Nephron (organoid): ENCODE data around the gene THUMPD3.

Experiments used
- H3K27ac Mint-ChIP-seq, 3 experiments: 2 replicates each; pipeline ENCODE4 v1.8.0; 2020; ENCODE audit warnings: mixed read lengths in 3 of 3, mild to moderate bottlenecking in 2 of 3, moderate library complexity in 1 of 3
- H3K27me3 Mint-ChIP-seq: 2 replicates; pipeline ENCODE4 v1.8.0; 2021; ENCODE audit warnings: low read depth, mild to moderate bottlenecking, moderate library complexity, mixed read lengths
- H3K36me3 Mint-ChIP-seq: 2 replicates; pipeline ENCODE4 v1.8.0; 2020; ENCODE audit warnings: low read depth, mixed read lengths
- H3K4me1 Mint-ChIP-seq: 2 replicates; pipeline ENCODE4 v1.8.0; 2020; ENCODE audit warnings: mixed read lengths
- H3K4me3 Mint-ChIP-seq, 3 experiments: 2 replicates each; pipeline ENCODE4 v1.8.0; 2020; ENCODE audit warnings: mild to moderate bottlenecking in 3 of 3, mixed read lengths in 3 of 3, moderate library complexity in 2 of 3
- H3K9me3 Mint-ChIP-seq: 2 replicates; pipeline ENCODE4 v1.8.0; 2020; ENCODE audit warnings: mixed read lengths
- CTCF ChIP-seq, 3 experiments: fragments of 200-600 bp; sonication (generic); IDR thresholded peaks; one replicate each; pipeline ENCODE4 v1.5.0; 2021; ENCODE audit warnings: antibody characterized with exemption in 3 of 3; ENCODE audit not compliant: unreplicated experiment in 3 of 3

Gene THUMPD3

GRCh38 chr3:9340472-9340902 is 22.4 kb upstream of the THUMPD3 start:
- Mint-ChIP-seq H3K36me3 (no peaks in the 10 kb centered on the region), H3K4me3 (no peak overlapping the region), H3K4me1 (peaks cover 32% of the 10 kb centered on the region), H3K27me3 (no peaks in the 10 kb centered on the region), H3K27ac (peak overlapping the region; percentile 28 to 80 (median 78)), H3K9me3 (no peaks in the 10 kb centered on the region)
- TF ChIP-seq CTCF (IDR thresholded peaks at IDR 0.05; ENCODE audit: unreplicated experiment in 3 of 3) = no peak

GRCh38 chr3:9342696-9343095 is 20.2 kb upstream of the THUMPD3 start:
- Mint-ChIP-seq H3K4me3 (no peak overlapping the region), H3K27me3 (no peaks in the 10 kb centered on the region), H3K9me3 (no peaks in the 10 kb centered on the region), H3K4me1 (peaks cover 32% of the 10 kb centered on the region), H3K36me3 (no peaks in the 10 kb centered on the region), H3K27ac (peak overlapping the region in 2 of 3 experiments; percentile 6 to 56)
- TF ChIP-seq CTCF (IDR thresholded peaks at IDR 0.05; ENCODE audit: unreplicated experiment in 3 of 3) = no peak

- no peak for TF ChIP-seq CTCF (IDR thresholded peaks at IDR 0.05; ENCODE audit: unreplicated experiment in 3 of 3)
- Mint-ChIP-seq H3K27me3 (no peaks in the 10 kb centered on the region), H3K36me3 (no peaks in the 10 kb centered on the region), H3K27ac (peak overlapping the region in 2 of 3 experiments; percentile 6 to 56), H3K9me3 (no peaks in the 10 kb centered on the region), H3K4me1 (peaks cover 34% of the 10 kb centered on the region), H3K4me3 (no peak overlapping the region)
These were observed 19.7 kb upstream of the THUMPD3 start for GRCh38 chr3:9343115-9343514.

GRCh38 chr3:9345041-9345440 is 17.8 kb upstream of the THUMPD3 start:
- Mint-ChIP-seq H3K9me3 (no peaks in the 10 kb centered on the region), H3K27me3 (no peaks in the 10 kb centered on the region), H3K36me3 (no peaks in the 10 kb centered on the region), H3K27ac (no peak overlapping the region), H3K4me3 (no peak overlapping the region), H3K4me1 (peaks cover 27% of the 10 kb centered on the region)
- TF ChIP-seq CTCF (IDR thresholded peaks at IDR 0.05; ENCODE audit: unreplicated experiment in 3 of 3) = no peak

- H3K27ac Mint-ChIP-seq = no peak overlapping the region
- H3K4me1 Mint-ChIP-seq = peaks cover 16% of the 10 kb centered on the region
- H3K4me3 Mint-ChIP-seq = no peak overlapping the region
- no peaks in the 10 kb centered on the region for H3K9me3 Mint-ChIP-seq
- H3K36me3 Mint-ChIP-seq = no peaks in the 10 kb centered on the region
- H3K27me3 Mint-ChIP-seq = no peaks in the 10 kb centered on the region
- TF ChIP-seq CTCF (IDR thresholded peaks at IDR 0.05; ENCODE audit: unreplicated experiment in 3 of 3) = no peak
These were observed 16.7 kb upstream of the THUMPD3 start for GRCh38 chr3:9346141-9346540.

- Mint-ChIP-seq H3K4me3 (no peak overlapping the region), H3K27me3 (no peaks in the 10 kb centered on the region)
These were observed 15.8 kb upstream of the THUMPD3 start for GRCh38 chr3:9347081-9347480.

More at GRCh38 chr3:9347081-9347480, 15.8 kb upstream of the THUMPD3 start:
- TF ChIP-seq CTCF (IDR thresholded peaks at IDR 0.05; ENCODE audit: unreplicated experiment in 3 of 3) = no peak
- peaks cover 14% of the 10 kb centered on the region for H3K4me1 Mint-ChIP-seq
- H3K27ac Mint-ChIP-seq = peak overlapping the region in 1 of 3 experiments; percentile 61
- no peaks in the 10 kb centered on the region for H3K36me3 Mint-ChIP-seq
- no peaks in the 10 kb centered on the region for H3K9me3 Mint-ChIP-seq
